ENCODE measurements around the gene ARFGAP2.

ARFGAP2 gene

DNA sequence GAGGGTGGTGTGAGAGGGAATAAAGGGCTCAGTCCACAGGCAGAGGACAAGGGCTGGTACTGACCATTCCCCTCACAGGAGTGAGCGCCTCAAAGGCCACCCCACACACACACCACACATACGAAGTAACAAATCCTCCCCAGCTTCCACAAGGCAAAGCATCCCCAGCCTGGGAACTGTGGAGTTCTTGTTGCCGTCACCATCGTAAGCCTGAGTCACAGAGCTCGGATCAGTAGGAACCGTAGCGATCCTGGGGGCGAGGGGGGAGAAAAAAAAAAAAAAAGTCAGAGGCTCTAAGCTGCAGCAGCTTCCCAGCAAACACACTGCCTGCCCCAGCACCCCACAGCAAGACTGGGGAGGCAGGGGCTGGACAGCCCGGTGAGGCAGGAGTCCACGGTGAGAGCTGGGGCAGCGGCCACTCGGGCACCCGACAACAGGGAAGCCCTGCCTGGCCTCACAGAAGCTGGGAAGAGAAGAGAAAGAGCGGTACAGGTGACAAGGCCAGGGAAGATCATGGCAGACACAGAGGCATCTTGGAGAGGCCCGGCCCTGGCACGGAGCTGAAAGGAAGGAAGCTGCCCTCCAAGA is 11.3 kb downstream of the ARFGAP2 start:
- H3K36me3 ChIP-seq (ENCODE audit: control insufficient read depth, insufficient read depth, low read length): peaks cover 69% of the 10 kb centered on the region
- H3K9me3 ChIP-seq (ENCODE audit: control insufficient read depth, insufficient read depth, low read depth, low read length): no peaks in the 10 kb centered on the region
- H3K9ac ChIP-seq (ENCODE audit: low read length): no peak overlapping the region
- H3K4me1 ChIP-seq (ENCODE audit: control insufficient read depth, insufficient read depth, low read length): no peaks in the 10 kb centered on the region
- H3K27ac ChIP-seq (ENCODE audit: low read depth, low read length): no peak overlapping the region
- no peak overlapping the region for H3K4me3 ChIP-seq (ENCODE audit: low read depth, low read length)
- H3K27me3 ChIP-seq (ENCODE audit: control insufficient read depth, insufficient read depth, low read length): no peaks in the 10 kb centered on the region

DNA sequence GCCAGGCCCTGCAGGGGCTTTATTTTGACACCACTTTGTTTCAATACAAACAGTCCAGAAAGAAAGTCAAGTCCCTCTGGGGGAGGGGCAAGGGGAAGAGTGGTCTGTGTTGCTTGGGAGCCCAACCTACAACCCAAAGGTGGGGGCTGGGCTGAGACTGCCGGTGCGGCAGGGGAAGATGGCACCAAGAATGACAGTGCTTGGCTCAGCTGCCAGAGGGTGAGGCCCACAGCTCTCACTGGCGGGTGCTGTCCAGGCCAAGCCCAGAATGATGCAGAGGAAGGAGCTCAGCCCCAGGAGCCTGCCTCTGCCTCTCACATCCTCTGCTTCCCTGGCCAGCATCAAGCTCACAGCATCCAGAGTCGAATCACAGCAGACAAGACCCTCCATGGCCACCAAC is 12.4 kb downstream of the ARFGAP2 start:
- Histone ChIP-seq H3K27ac (ENCODE audit: low read depth, low read length) (no peak overlapping the region), H3K4me1 (ENCODE audit: control insufficient read depth, insufficient read depth, low read length) (no peaks in the 10 kb centered on the region), H3K36me3 (ENCODE audit: control insufficient read depth, insufficient read depth, low read length) (peaks cover 59% of the 10 kb centered on the region), H3K27me3 (ENCODE audit: control insufficient read depth, insufficient read depth, low read length) (no peaks in the 10 kb centered on the region), H3K9ac (ENCODE audit: low read length) (no peak overlapping the region), H3K4me3 (ENCODE audit: low read depth, low read length) (no peak overlapping the region), H3K9me3 (ENCODE audit: control insufficient read depth, insufficient read depth, low read depth, low read length) (no peaks in the 10 kb centered on the region)

DNA sequence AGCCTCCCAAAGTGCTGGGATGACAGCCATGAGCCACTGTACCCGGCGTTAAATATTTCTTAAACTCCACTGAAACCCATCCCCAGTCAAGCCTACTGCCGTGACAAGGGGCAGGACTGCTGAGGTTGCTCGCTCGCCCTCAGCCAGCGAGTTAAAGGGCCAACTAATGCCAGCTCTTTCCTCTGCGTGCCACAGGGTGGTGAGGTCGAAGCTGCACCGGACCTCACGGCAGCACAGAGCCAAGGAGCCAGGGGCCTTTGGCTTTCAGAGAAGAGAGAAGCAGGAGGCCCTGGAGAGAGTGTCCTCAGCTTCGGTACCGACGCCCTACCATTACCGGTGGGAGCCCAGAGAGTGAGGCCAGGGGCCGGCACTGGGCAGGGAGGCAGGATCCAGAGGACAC is 12.8 kb downstream of the ARFGAP2 start:
- H3K27ac ChIP-seq (ENCODE audit: low read depth, low read length): no peak overlapping the region
- no peaks in the 10 kb centered on the region for H3K27me3 ChIP-seq (ENCODE audit: control insufficient read depth, insufficient read depth, low read length)
- no peak overlapping the region for H3K9ac ChIP-seq (ENCODE audit: low read length)
- H3K4me1 ChIP-seq (ENCODE audit: control insufficient read depth, insufficient read depth, low read length): no peaks in the 10 kb centered on the region
- peaks cover 55% of the 10 kb centered on the region for H3K36me3 ChIP-seq (ENCODE audit: control insufficient read depth, insufficient read depth, low read length)
- H3K4me3 ChIP-seq (ENCODE audit: low read depth, low read length): no peak overlapping the region
- no peaks in the 10 kb centered on the region for H3K9me3 ChIP-seq (ENCODE audit: control insufficient read depth, insufficient read depth, low read depth, low read length)

DNA sequence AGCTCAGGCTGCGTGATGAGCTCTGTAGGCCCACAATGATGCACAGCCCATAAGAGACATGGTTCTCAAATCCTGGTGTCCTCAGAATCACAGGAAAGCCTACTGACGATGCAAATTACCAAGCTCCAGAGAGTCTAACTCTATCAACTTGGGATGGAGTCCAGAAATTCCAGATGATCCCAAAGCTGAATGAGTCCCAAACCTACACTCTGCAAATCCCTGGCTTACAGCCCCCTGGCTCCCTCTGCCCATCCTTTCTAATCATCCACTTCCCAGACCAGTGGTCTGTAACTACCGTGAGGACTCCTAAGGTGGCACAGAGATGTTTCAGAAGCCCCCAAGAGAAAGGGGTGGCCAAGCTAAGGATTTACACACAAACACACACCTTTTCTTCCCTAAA is 13.5 kb downstream of the ARFGAP2 start:
- peaks cover 48% of the 10 kb centered on the region for H3K36me3 ChIP-seq (ENCODE audit: control insufficient read depth, insufficient read depth, low read length)
- no peak overlapping the region for H3K4me3 ChIP-seq (ENCODE audit: low read depth, low read length)
- no peak overlapping the region for H3K27ac ChIP-seq (ENCODE audit: low read depth, low read length)
- H3K27me3 ChIP-seq (ENCODE audit: control insufficient read depth, insufficient read depth, low read length): no peaks in the 10 kb centered on the region
- no peaks in the 10 kb centered on the region for H3K9me3 ChIP-seq (ENCODE audit: control insufficient read depth, insufficient read depth, low read depth, low read length)
- H3K4me1 ChIP-seq (ENCODE audit: control insufficient read depth, insufficient read depth, low read length): no peaks in the 10 kb centered on the region
- no peak overlapping the region for H3K9ac ChIP-seq (ENCODE audit: low read length)

DNA sequence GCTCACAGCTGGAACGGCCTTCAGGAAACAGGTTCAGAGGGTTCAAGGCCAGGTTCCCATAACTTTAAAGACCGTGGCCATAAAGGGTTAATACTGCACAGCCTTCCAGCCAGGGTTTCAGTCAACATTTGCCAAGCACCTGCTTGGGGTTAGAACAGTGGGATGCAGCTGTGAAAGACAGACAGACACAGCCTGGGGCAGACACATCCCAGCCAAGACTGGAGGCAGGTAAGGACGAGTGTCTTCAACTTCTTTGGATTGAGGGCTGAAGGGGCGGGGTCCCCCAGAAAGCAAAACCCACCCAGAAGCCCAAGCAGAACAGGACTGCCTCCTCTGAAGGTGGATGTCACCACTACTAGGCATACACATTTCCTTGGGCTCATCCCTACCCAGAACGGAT is 14.3 kb downstream of the ARFGAP2 start:
- no peaks in the 10 kb centered on the region for H3K4me1 ChIP-seq (ENCODE audit: control insufficient read depth, insufficient read depth, low read length)
- H3K27ac ChIP-seq (ENCODE audit: low read depth, low read length): no peak overlapping the region
- no peaks in the 10 kb centered on the region for H3K27me3 ChIP-seq (ENCODE audit: control insufficient read depth, insufficient read depth, low read length)
- H3K4me3 ChIP-seq (ENCODE audit: low read depth, low read length): no peak overlapping the region
- no peak overlapping the region for H3K9ac ChIP-seq (ENCODE audit: low read length)
- H3K36me3 ChIP-seq (ENCODE audit: control insufficient read depth, insufficient read depth, low read length): peaks cover 45% of the 10 kb centered on the region
- H3K9me3 ChIP-seq (ENCODE audit: control insufficient read depth, insufficient read depth, low read depth, low read length): no peaks in the 10 kb centered on the region

DNA sequence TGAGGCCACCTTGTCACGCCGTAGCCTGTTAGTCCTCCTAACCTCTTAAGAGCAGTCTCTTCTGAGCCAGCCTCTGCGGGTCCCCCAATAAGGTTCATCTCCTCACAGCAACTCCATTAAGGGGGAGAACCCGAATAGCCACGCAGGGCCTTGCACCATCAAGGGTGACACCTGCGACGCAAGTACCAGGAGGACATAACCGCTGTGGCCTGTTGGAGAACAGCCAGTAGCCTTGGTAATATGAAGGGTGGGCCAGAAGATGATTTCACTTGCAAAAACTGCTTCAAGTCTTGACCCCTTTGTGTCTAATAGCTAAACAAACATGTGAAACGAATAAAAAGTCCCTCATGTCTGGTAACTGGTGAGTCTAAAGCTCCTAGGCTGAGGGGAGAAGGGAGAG is 14.8 kb downstream of the ARFGAP2 start:
- Histone ChIP-seq H3K36me3 (ENCODE audit: control insufficient read depth, insufficient read depth, low read length) (peaks cover 39% of the 10 kb centered on the region), H3K27ac (ENCODE audit: low read depth, low read length) (no peak overlapping the region), H3K27me3 (ENCODE audit: control insufficient read depth, insufficient read depth, low read length) (no peaks in the 10 kb centered on the region)

DNA sequence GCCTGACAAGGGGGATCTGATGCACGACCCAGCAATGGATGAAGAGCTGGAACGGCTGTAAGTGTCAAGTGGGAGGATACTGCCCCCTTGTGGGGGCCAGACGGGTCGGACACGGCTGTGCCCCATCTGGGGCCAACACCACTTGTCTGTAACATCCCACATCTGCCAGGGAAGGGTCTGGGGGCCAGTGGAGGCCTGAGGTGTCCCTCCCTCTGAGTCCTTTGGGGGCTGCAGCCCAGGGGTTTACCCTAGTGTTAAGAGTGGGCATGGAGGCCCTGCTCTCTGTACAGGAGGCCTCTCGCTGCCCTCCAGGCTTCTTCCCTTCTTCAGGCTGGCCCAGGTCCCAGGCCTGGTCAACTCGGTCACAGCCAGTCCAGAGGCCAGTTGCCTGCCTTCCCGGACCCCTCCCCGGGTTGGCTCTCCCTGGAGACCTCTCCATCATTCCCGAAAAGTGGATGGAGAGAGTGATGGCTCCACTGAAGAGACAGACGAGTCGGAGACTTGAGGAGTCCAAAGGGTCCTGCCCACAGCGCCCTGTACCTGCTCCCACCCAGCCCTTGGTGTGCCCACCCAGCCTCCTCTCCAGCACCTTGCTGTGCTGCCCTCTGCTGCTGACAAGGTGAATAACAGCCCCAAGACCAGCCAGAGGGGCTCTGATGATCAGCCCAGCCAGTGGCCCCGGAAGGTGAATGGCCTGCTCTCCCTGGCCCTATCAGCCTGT is 15.4 kb downstream of the ARFGAP2 start:
- no peak overlapping the region for H3K4me3 ChIP-seq (ENCODE audit: low read depth, low read length)
- H3K27ac ChIP-seq (ENCODE audit: low read depth, low read length): no peak overlapping the region
- H3K36me3 ChIP-seq (ENCODE audit: control insufficient read depth, insufficient read depth, low read length): peaks cover 33% of the 10 kb centered on the region
- no peaks in the 10 kb centered on the region for H3K9me3 ChIP-seq (ENCODE audit: control insufficient read depth, insufficient read depth, low read depth, low read length)
- no peaks in the 10 kb centered on the region for H3K4me1 ChIP-seq (ENCODE audit: control insufficient read depth, insufficient read depth, low read length)
- H3K9ac ChIP-seq (ENCODE audit: low read length): no peak overlapping the region
- no peaks in the 10 kb centered on the region for H3K27me3 ChIP-seq (ENCODE audit: control insufficient read depth, insufficient read depth, low read length)

More for the DNA sequence above, 14.8 kb downstream of the ARFGAP2 start:
- H3K9me3 ChIP-seq (ENCODE audit: control insufficient read depth, insufficient read depth, low read depth, low read length): no peaks in the 10 kb centered on the region
- no peaks in the 10 kb centered on the region for H3K4me1 ChIP-seq (ENCODE audit: control insufficient read depth, insufficient read depth, low read length)
- H3K4me3 ChIP-seq (ENCODE audit: low read depth, low read length): no peak overlapping the region
- H3K9ac ChIP-seq (ENCODE audit: low read length): no peak overlapping the region

DNA sequence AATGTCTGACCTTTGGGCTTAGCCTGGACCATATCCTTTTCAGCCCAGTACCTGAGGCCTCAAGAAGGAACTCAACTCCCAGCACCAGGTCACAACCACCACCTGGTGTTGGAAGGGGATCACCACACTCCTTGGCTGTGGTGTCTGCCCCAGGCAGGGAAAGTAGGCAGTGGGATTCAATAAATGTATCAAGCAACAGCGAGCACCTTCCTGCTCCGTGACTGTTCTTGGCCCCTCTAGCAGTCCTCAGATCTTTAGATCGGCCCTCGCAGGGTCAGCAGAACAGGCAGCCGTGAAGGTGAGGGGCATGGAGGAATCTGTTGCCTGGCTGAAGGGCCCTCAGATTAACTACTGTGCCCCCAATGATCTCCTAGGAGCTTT is 15.9 kb downstream of the ARFGAP2 start:
- peaks cover 28% of the 10 kb centered on the region for H3K36me3 ChIP-seq (ENCODE audit: control insufficient read depth, insufficient read depth, low read length)
- no peak overlapping the region for H3K4me3 ChIP-seq (ENCODE audit: low read depth, low read length)
- H3K4me1 ChIP-seq (ENCODE audit: control insufficient read depth, insufficient read depth, low read length): no peaks in the 10 kb centered on the region
- no peak overlapping the region for H3K9ac ChIP-seq (ENCODE audit: low read length)
- H3K27me3 ChIP-seq (ENCODE audit: control insufficient read depth, insufficient read depth, low read length): no peaks in the 10 kb centered on the region
- no peaks in the 10 kb centered on the region for H3K9me3 ChIP-seq (ENCODE audit: control insufficient read depth, insufficient read depth, low read depth, low read length)
- no peak overlapping the region for H3K27ac ChIP-seq (ENCODE audit: low read depth, low read length)

DNA sequence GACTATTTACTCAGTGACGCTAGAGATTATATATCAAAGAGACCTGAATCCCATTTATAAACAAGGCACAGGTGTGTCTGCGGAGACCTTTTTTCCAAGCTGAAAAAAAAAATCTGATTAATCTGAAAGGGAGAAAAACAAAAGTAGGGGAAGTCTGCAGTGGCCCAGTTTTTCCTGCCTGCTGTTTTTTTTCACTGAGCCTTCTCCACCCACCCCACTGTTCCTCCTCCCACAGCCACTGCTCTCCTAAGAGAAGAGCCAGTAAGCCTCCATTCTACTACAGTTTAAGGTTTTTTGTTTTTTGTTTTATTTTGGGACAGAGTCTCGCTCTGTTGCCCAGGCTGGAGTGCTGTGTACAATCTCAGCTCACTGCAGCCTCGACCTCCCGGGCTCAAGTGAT is 18.4 kb downstream of the ARFGAP2 start:
- no peak overlapping the region for H3K27ac ChIP-seq (ENCODE audit: low read depth, low read length)
- no peaks in the 10 kb centered on the region for H3K9me3 ChIP-seq (ENCODE audit: control insufficient read depth, insufficient read depth, low read depth, low read length)
- H3K4me3 ChIP-seq (ENCODE audit: low read depth, low read length): no peak overlapping the region
- H3K4me1 ChIP-seq (ENCODE audit: control insufficient read depth, insufficient read depth, low read length): peaks cover 2% of the 10 kb centered on the region; the same call in 1 of the 2 replicates
- H3K9ac ChIP-seq (ENCODE audit: low read length): no peak overlapping the region
- H3K27me3 ChIP-seq (ENCODE audit: control insufficient read depth, insufficient read depth, low read length): no peaks in the 10 kb centered on the region
- H3K36me3 ChIP-seq (ENCODE audit: control insufficient read depth, insufficient read depth, low read length): peaks cover 6% of the 10 kb centered on the region

DNA sequence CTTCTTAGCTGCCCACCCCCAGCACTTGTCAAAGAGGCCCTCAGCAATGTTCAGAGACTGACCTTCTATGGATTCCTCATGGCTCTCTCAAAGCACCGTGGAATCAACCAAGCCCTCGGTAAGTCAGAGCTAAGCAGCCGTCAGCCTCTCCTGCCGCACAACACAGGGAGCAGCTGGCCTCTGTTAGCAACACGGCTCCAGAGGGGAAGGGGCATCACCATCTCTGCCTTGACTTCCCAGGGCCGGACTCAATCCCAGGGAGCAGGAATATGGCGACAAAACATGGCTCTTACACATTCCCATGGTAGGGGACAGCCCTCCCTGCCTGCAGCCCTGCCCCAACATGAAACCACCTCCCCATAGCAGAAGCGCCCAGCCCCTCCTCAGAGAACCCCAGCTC is 18.9 kb downstream of the ARFGAP2 start:
- H3K4me3 ChIP-seq (ENCODE audit: low read depth, low read length): no peak overlapping the region
- H3K36me3 ChIP-seq (ENCODE audit: control insufficient read depth, insufficient read depth, low read length): peaks cover 6% of the 10 kb centered on the region
- no peaks in the 10 kb centered on the region for H3K9me3 ChIP-seq (ENCODE audit: control insufficient read depth, insufficient read depth, low read depth, low read length)
- peaks cover 5% of the 10 kb centered on the region; the same call in 1 of the 2 replicates for H3K4me1 ChIP-seq (ENCODE audit: control insufficient read depth, insufficient read depth, low read length)
- no peaks in the 10 kb centered on the region for H3K27me3 ChIP-seq (ENCODE audit: control insufficient read depth, insufficient read depth, low read length)
- no peak overlapping the region for H3K9ac ChIP-seq (ENCODE audit: low read length)
- H3K27ac ChIP-seq (ENCODE audit: low read depth, low read length): no peak overlapping the region

DNA sequence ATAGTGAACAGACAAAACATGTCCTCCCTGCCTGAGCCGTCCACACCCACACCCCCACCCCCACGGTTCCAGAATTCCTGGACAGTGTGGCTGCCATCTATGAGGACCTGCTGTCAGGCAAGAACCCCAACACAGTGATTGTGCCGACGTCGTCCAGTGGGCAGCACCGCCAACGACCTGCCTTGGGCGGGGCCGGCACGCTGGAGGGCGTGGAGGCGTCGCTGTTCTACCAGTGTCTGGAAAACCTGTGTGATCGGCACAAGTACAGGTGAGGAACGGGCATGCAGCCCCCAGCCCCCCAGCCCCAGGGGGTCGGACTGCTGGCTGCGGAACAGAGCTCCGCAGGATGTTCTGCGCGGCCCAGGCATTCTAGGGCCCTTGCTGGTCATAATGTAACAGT is 19.7 kb downstream of the ARFGAP2 start:
- Histone ChIP-seq H3K9me3 (ENCODE audit: control insufficient read depth, insufficient read depth, low read depth, low read length) (no peaks in the 10 kb centered on the region), H3K36me3 (ENCODE audit: control insufficient read depth, insufficient read depth, low read length) (peaks cover 4% of the 10 kb centered on the region), H3K4me3 (ENCODE audit: low read depth, low read length) (no peak overlapping the region), H3K4me1 (ENCODE audit: control insufficient read depth, insufficient read depth, low read length) (peaks cover 11% of the 10 kb centered on the region; the same call in 1 of the 2 replicates), H3K27ac (ENCODE audit: low read depth, low read length) (no peak overlapping the region), H3K9ac (ENCODE audit: low read length) (no peak overlapping the region), H3K27me3 (ENCODE audit: control insufficient read depth, insufficient read depth, low read length) (no peaks in the 10 kb centered on the region)

Measured in HUES6 (cell line).